Muscle layer of duodenum (tissue), 2 donors: ENCODE measurements around the gene STH.
"Not testable (repeated sequence)": the region's sequence is repeated elsewhere in the genome, so short reads cannot be mapped to it uniquely, and the experiment has no call there.

ENCODE experiments used
- H3K27ac ChIP-seq: one replicate; pipeline ENCODE4 v1.7.0; 2013; ENCODE audit warnings: mild to moderate bottlenecking, low read length
- H3K27me3 ChIP-seq: one replicate; pipeline ENCODE4 v1.7.0; 2013; ENCODE audit warnings: low read depth, mild to moderate bottlenecking, control low read depth, low read length
- H3K36me3 ChIP-seq, 2 donors: one replicate each; pipeline ENCODE4 v1.7.0; 2013; ENCODE audit warnings: low read length in 2 of 2, control low read depth in 1 of 2, mild to moderate bottlenecking in 1 of 2; ENCODE audit not compliant: insufficient read depth in 2 of 2, control insufficient read depth in 1 of 2
- H3K4me1 ChIP-seq, 2 donors: one replicate each; pipeline ENCODE4 v1.7.0; 2013; ENCODE audit warnings: low read length in 2 of 2, mild to moderate bottlenecking in 2 of 2, control low read depth in 1 of 2, moderate library complexity in 1 of 2; ENCODE audit not compliant: insufficient read depth in 2 of 2, control insufficient read depth in 1 of 2
- H3K4me3 ChIP-seq, 2 donors: one replicate each; pipeline ENCODE4 v1.7.0; 2013; ENCODE audit warnings: low read length in 2 of 2, low read depth in 1 of 2, mild to moderate bottlenecking in 1 of 2
- H3K9me3 ChIP-seq, 2 donors: one replicate each; pipeline ENCODE4 v1.7.0; 2013; ENCODE audit warnings: low read length in 2 of 2, control low read depth in 1 of 2, mild to moderate bottlenecking in 1 of 2; ENCODE audit not compliant: control insufficient read depth in 1 of 2
- donor health status: healthy.

Gene STH

DNA sequence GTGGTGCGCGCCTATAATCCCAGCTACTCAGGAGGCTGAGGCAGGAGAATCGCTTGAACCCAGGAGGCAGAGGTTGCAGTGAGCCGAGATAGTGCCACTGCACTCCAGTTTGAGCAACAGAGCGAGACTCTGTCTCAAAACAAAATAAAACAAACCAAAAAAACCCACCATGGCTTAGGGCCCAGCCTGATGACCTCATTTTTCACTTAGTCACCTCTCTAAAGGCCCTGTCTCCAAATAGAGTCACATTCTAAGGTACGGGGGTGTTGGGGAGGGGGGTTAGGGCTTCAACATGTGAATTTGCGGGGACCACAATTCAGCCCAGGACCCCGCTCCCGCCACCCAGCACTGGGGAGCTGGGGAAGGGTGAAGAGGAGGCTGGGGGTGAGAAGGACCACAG is 1.4 kb upstream of the STH start:
- Histone ChIP-seq H3K4me1 (no peaks in the 10 kb centered on the region), H3K27me3 (no peaks in the 10 kb centered on the region), H3K9me3 (no peaks in the 10 kb centered on the region), H3K4me3 (no peak overlapping the region), H3K27ac (no peak overlapping the region), H3K36me3 (no peaks in the 10 kb centered on the region)

DNA sequence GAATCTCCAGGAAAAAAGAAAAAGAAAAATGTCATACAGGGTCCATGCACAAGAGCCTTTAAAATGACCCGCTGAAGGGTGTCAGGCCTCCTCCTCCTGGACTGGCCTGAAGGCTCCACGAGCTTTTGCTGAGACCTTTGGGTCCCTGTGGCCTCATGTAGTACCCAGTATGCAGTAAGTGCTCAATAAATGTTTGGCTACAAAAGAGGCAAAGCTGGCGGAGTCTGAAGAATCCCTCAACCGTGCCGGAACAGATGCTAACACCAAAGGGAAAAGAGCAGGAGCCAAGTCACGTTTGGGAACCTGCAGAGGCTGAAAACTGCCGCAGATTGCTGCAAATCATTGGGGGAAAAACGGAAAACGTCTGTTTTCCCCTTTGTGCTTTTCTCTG is 845 bp downstream of the STH start:
- H3K9me3 ChIP-seq, result no peaks in the 10 kb centered on the region
- H3K4me1 ChIP-seq, result peaks cover 6 to 11% of the 10 kb centered on the region in 2 donors
- H3K27me3 ChIP-seq, result no peaks in the 10 kb centered on the region
- H3K36me3 ChIP-seq, result no peaks in the 10 kb centered on the region
- no peak overlapping the region for H3K4me3 ChIP-seq
- H3K27ac ChIP-seq, result no peak overlapping the region

DNA sequence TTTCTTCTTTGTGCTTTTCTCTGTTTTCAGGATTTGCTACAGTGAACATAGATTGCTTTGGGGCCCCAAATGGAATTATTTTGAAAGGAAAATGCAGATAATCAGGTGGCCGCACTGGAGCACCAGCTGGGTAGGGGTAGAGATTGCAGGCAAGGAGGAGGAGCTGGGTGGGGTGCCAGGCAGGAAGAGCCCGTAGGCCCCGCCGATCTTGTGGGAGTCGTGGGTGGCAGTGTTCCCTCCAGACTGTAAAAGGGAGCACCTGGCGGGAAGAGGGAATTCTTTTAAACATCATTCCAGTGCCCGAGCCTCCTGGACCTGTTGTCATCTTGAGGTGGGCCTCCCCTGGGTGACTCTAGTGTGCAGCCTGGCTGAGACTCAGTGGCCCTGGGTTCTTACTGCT is 1.2 kb downstream of the STH start:
- H3K27ac ChIP-seq, result no peak overlapping the region

DNA sequence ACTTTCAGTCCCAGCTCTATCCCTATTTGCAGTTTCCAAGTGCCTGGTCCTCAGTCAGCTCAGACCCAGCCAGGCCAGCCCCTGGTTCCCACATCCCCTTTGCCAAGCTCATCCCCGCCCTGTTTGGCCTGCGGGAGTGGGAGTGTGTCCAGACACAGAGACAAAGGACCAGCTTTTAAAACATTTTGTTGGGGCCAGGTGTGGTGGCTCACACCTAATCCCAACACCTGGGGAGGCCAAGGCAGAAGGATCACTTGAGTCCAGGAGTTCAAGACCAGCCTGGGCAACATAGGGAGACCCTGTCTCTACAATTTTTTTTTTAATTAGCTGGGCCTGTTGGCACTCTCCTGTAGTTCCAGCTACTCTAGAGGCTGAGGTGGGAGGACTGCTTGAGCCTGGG is 1.7 kb downstream of the STH start:
- Histone ChIP-seq H3K4me1 (peaks cover 6 to 11% of the 10 kb centered on the region in 2 donors), H3K4me3 (no peak overlapping the region), H3K27ac (no peak overlapping the region), H3K36me3 (no peaks in the 10 kb centered on the region), H3K9me3 (no peaks in the 10 kb centered on the region), H3K27me3 (no peaks in the 10 kb centered on the region)

More for the DNA sequence above, 1.2 kb downstream of the STH start:
- H3K27me3 ChIP-seq, result no peaks in the 10 kb centered on the region
- H3K9me3 ChIP-seq, result no peaks in the 10 kb centered on the region
- no peaks in the 10 kb centered on the region for H3K36me3 ChIP-seq
- H3K4me1 ChIP-seq, result peaks cover 6 to 11% of the 10 kb centered on the region in 2 donors
- H3K4me3 ChIP-seq, result no peak overlapping the region

DNA sequence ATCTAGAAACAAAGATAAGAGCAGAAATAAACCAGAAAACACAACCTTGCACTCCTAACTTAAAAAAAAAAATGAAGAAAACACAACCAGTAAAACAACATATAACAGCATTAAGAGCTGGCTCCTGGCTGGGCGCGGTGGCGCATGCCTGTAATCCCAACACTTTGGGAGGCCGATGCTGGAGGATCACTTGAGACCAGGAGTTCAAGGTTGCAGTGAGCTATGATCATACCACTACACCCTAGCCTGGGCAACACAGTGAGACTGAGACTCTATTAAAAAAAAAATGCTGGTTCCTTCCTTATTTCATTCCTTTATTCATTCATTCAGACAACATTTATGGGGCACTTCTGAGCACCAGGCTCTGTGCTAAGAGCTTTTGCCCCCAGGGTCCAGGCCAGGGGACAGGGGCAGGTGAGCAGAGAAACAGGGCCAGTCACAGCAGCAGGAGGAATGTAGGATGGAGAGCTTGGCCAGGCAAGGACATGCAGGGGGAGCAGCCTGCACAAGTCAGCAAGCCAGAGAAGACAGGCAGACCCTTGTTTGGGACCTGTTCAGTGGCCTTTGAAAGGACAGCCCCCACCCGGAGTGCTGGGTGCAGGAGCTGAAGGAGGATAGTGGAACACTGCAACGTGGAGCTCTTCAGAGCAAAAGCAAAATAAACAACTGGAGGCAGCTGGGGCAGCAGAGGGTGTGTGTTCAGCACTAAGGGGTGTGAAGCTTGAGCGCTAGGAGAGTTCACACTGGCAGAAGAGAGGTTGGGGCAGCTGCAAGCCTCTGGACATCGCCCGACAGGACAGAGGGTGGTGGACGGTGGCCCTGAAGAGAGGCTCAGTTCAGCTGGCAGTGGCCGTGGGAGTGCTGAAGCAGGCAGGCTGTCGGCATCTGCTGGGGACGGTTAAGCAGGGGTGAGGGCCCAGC is 2.6 kb downstream of the STH start:
- H3K27me3 ChIP-seq, result no peaks in the 10 kb centered on the region
- H3K4me3 ChIP-seq, result no peak overlapping the region
- H3K36me3 ChIP-seq, result no peaks in the 10 kb centered on the region
- no peak overlapping the region for H3K27ac ChIP-seq
- H3K4me1 ChIP-seq, result peaks cover 6 to 11% of the 10 kb centered on the region in 2 donors
- H3K9me3 ChIP-seq, result no peaks in the 10 kb centered on the region

DNA sequence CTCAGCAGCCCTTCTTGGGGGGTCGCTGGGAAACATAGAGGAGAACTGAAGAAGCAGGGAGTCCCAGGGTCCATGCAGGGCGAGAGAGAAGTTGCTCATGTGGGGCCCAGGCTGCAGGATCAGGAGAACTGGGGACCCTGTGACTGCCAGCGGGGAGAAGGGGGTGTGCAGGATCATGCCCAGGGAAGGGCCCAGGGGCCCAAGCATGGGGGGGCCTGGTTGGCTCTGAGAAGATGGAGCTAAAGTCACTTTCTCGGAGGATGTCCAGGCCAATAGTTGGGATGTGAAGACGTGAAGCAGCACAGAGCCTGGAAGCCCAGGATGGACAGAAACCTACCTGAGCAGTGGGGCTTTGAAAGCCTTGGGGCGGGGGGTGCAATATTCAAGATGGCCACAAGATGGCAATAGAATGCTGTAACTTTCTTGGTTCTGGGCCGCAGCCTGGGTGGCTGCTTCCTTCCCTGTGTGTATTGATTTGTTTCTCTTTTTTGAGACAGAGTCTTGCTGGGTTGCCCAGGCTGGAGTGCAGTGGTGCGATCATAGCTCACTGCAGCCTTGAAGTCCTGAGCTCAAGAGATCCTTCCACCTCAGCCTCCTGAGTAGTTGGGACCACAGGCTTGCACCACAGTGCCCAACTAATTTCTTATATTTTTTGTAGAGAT is 3.4 kb downstream of the STH start:
- Histone ChIP-seq H3K4me1 (peaks cover 6 to 11% of the 10 kb centered on the region in 2 donors), H3K27me3 (no peaks in the 10 kb centered on the region), H3K27ac (no peak overlapping the region), H3K4me3 (no peak overlapping the region), H3K36me3 (no peaks in the 10 kb centered on the region), H3K9me3 (no peaks in the 10 kb centered on the region)

DNA sequence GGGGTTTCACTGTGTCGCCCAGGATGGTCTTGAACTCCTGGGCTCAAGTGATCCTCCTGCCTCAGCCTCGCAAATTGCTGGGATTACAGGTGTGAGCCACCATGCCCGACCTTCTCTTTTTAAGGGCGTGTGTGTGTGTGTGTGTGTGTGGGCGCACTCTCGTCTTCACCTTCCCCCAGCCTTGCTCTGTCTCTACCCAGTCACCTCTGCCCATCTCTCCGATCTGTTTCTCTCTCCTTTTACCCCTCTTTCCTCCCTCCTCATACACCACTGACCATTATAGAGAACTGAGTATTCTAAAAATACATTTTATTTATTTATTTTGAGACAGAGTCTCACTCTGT is 3.9 kb downstream of the STH start:
- H3K27me3 ChIP-seq, result no peaks in the 10 kb centered on the region
- peaks cover 6 to 11% of the 10 kb centered on the region in 2 donors for H3K4me1 ChIP-seq
- H3K27ac ChIP-seq, result no peak overlapping the region
- H3K9me3 ChIP-seq, result no peaks in the 10 kb centered on the region
- no peak overlapping the region for H3K4me3 ChIP-seq
- H3K36me3 ChIP-seq, result no peaks in the 10 kb centered on the region

DNA sequence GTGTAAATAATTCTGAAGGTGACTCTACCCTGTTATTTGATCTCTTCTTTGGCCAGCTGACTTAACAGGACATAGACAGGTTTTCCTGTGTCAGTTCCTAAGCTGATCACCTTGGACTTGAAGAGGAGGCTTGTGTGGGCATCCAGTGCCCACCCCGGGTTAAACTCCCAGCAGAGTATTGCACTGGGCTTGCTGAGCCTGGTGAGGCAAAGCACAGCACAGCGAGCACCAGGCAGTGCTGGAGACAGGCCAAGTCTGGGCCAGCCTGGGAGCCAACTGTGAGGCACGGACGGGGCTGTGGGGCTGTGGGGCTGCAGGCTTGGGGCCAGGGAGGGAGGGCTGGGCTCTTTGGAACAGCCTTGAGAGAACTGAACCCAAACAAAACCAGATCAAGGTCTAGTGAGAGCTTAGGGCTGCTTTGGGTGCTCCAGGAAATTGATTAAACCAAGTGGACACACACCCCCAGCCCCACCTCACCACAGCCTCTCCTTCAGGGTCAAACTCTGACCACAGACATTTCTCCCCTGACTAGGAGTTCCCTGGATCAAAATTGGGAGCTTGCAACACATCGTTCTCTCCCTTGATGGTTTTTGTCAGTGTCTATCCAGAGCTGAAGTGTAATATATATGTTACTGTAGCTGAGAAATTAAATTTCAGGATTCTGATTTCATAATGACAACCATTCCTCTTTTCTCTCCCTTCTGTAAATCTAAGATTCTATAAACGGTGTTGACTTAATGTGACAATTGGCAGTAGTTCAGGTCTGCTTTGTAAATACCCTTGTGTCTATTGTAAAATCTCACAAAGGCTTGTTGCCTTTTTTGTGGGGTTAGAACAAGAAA is 5.1 kb downstream of the STH start:
- Histone ChIP-seq H3K4me3 (no peak overlapping the region), H3K4me1 (peaks cover 6 to 11% of the 10 kb centered on the region in 2 donors), H3K36me3 (no peaks in the 10 kb centered on the region), H3K9me3 (no peaks in the 10 kb centered on the region), H3K27me3 (no peaks in the 10 kb centered on the region), H3K27ac (peak overlapping the region; percentile 13)

DNA sequence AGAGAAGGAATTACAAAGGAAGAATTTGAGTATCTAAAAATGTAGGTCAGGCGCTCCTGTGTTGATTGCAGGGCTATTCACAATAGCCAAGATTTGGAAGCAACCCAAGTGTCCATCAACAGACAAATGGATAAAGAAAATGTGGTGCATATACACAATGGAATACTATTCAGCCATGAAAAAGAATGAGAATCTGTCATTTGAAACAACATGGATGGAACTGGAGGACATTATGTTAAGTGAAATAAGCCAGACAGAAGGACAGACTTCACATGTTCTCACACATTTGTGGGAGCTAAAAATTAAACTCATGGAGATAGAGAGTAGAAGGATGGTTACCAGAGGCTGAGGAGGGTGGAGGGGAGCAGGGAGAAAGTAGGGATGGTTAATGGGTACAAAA is 7.0 kb downstream of the STH start:
- not testable (repeated sequence) for H3K27me3 ChIP-seq, H3K9me3 ChIP-seq, H3K4me3 ChIP-seq, H3K36me3 ChIP-seq, H3K27ac ChIP-seq
- peaks cover 6 to 11% of the 10 kb centered on the region in 2 donors for H3K4me1 ChIP-seq

DNA sequence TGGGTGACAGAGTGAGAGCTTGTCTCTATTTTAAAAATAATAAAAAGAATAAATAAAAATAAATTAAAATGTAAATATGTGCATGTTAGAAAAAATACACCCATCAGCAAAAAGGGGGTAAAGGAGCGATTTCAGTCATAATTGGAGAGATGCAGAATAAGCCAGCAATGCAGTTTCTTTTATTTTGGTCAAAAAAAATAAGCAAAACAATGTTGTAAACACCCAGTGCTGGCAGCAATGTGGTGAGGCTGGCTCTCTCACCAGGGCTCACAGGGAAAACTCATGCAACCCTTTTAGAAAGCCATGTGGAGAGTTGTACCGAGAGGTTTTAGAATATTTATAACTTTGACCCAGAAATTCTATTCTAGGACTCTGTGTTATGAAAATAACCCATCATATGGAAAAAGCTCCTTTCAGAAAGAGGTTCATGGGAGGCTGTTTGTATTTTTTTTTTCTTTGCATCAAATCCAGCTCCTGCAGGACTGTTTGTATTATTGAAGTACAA is 8.5 kb downstream of the STH start:
- H3K9me3 ChIP-seq, result no peaks in the 10 kb centered on the region

DNA sequence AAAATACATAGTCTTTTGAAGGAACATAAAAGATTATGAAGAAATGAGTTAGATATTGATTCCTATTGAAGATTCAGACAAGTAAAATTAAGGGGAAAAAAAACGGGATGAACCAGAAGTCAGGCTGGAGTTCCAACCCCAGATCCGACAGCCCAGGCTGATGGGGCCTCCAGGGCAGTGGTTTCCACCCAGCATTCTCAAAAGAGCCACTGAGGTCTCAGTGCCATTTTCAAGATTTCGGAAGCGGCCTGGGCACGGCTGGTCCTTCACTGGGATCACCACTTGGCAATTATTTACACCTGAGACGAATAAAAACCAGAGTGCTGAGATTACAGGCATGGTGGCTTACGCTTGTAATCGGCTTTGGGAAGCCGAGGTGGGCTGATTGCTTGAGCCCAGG is 9.5 kb downstream of the STH start:
- H3K9me3 ChIP-seq, result no peaks in the 10 kb centered on the region
- H3K27me3 ChIP-seq, result no peaks in the 10 kb centered on the region
- H3K4me3 ChIP-seq, result no peak overlapping the region
- no peaks in the 10 kb centered on the region for H3K36me3 ChIP-seq
- no peak overlapping the region for H3K27ac ChIP-seq
- peaks cover 3 to 5% of the 10 kb centered on the region in 2 donors for H3K4me1 ChIP-seq

More for the DNA sequence above, 8.5 kb downstream of the STH start:
- Histone ChIP-seq H3K27me3 (no peaks in the 10 kb centered on the region), H3K4me3 (no peak overlapping the region), H3K27ac (no peak overlapping the region), H3K36me3 (no peaks in the 10 kb centered on the region), H3K4me1 (peaks cover 6 to 11% of the 10 kb centered on the region in 2 donors)
